Panc1 (cell line): ENCODE measurements around the gene IL18. TPM values are rescaled to one million over a fixed set of nuclear protein-coding genes. Genes with fewer than 3 reads are reported as not detected.

Experiments used
- ATAC-seq: fragments of 200-7000 bp; cut with Tn5 transposase; 2 replicates; pipeline ENCODE4 v1.9.1; 2020; ENCODE audit warnings: mild to moderate bottlenecking, moderate library complexity
- BruUV-seq: library from RNA; stranded (reverse); fragments of 400-500 nt; replicated peaks from 2 replicates; lab custom pipeline; 2021; lab: Mats Ljungman, UMichigan
- CTCF ChIA-PET: fragments of 300-600 bp; sonication (Branson Sonifier 250); formaldehyde crosslinking; loops from one replicate; lab custom pipeline; 2022; ENCODE audit warnings: antibody characterized with exemption; lab: Charles Lee
- POLR2A ChIA-PET: fragments of 300-600 bp; sonication (Branson Sonifier 250); formaldehyde crosslinking; loops from one replicate; lab custom pipeline; 2022; ENCODE audit warnings: antibody characterized with exemption; lab: Charles Lee
- DNase-seq: peaks from one replicate; pipeline ENCODE4 v3.0.0-alpha.2; 2010; ENCODE audit warnings: low read depth, low spot score
- H3K27ac ChIP-seq: 2 replicates; pipeline ENCODE4 v1.5.1; 2011; ENCODE audit warnings: mild to moderate bottlenecking, low read length, inconsistent platforms
- H3K27me3 ChIP-seq: fragments of 200-500 bp; sonication (Bioruptor generic); 2 replicates; pipeline ENCODE4 v1.6.0; 2014; ENCODE audit warnings: low read length, inconsistent platforms; ENCODE audit not compliant: control insufficient read depth, insufficient read depth
- H3K36me3 ChIP-seq: fragments of 200-500 bp; sonication (Bioruptor generic); 2 replicates; pipeline ENCODE4 v1.5.1; 2014; ENCODE audit warnings: inconsistent platforms, mild to moderate bottlenecking, low read length, moderate library complexity; ENCODE audit not compliant: control insufficient read depth, insufficient read depth
- H3K4me1 ChIP-seq: 2 replicates; pipeline ENCODE4 v1.5.1; 2011; ENCODE audit warnings: inconsistent platforms, mild to moderate bottlenecking, low read length, moderate library complexity; ENCODE audit not compliant: control insufficient read depth, insufficient read depth
- H3K4me3 ChIP-seq, 2 experiments: 2 replicates each; pipeline ENCODE4 v1.5.1; 2011 to 2012; ENCODE audit warnings: low read depth in 2 of 2, low read length in 2 of 2, mild to moderate bottlenecking in 2 of 2, inconsistent platforms in 1 of 2, moderate library complexity in 1 of 2
- H3K9me3 ChIP-seq: fragments of 200-500 bp; sonication (Bioruptor generic); 2 replicates; pipeline ENCODE4 v1.5.1; 2014; ENCODE audit warnings: low read depth, mild to moderate bottlenecking, inconsistent platforms, low read length, moderate library complexity; ENCODE audit not compliant: control insufficient read depth, insufficient read depth
- CTCF ChIP-seq: fragments of 450-650 bp; IDR thresholded peaks from 2 replicates; pipeline ENCODE4 v1.5.1; 2017; ENCODE audit warnings: mild to moderate bottlenecking
- POLR2AphosphoS5 ChIP-seq: IDR thresholded peaks from 2 replicates; pipeline ENCODE4 v1.6.1; 2012; ENCODE audit warnings: mild to moderate bottlenecking, low read depth, low read length, moderate library complexity
- REST ChIP-seq, 2 experiments: IDR thresholded peaks; 2 replicates each; pipeline ENCODE4 v1.6.1; 2011 to 2012; ENCODE audit warnings: low read depth in 2 of 2, control low read depth in 1 of 2, low read length in 1 of 2, mild to moderate bottlenecking in 1 of 2, moderate library complexity in 1 of 2; ENCODE audit not compliant: insufficient read depth in 1 of 2
- SIN3A ChIP-seq: IDR thresholded peaks from 2 replicates; pipeline ENCODE4 v1.6.1; 2012; ENCODE audit warnings: low read depth, mild to moderate bottlenecking, low read length, moderate library complexity, borderline replicate concordance; ENCODE audit not compliant: insufficient read depth
- TCF7L2 ChIP-seq: IDR thresholded peaks from 2 replicates; pipeline ENCODE4 v1.6.1; 2011; ENCODE audit warnings: mild to moderate bottlenecking, low read depth, low read length, inconsistent platforms
- in situ Hi-C: cut with HindIII; loops from 2 replicates; pipeline ENCODE4 v1.10.0; 2016; ENCODE audit warnings: low sequenced_read_pairs, low pct_unique_long_range_greater_than_20kb
- intact Hi-C: fragments of 100-400 bp; cut with micrococcal nuclease; formaldehyde crosslinking; loops from one replicate; pipeline ENCODE4 v1.10.0; 2022; ENCODE audit not compliant: unreplicated experiment
- total RNA-seq: library from RNA; stranded (reverse); gene quantifications from one replicate; pipeline ENCODE4 v1.2.1, GENCODE V29; 2021; ENCODE audit not compliant: unreplicated experiment

IL18 gene
- total RNA-seq, 1 experiment from 2014 or later: 22.5 TPM

- Histone ChIP-seq H3K9me3 (no peaks in the 10 kb centered on the region), H3K27me3 (no peaks in the 10 kb centered on the region), H3K4me1 (peaks cover 25% of the 10 kb centered on the region), H3K4me3 (no peak overlapping the region), H3K27ac (no peak overlapping the region; the same call in 1 of the 2 replicates), H3K36me3 (no peaks in the 10 kb centered on the region)
- intact Hi-C loops: no loop called here
- BruUV-seq: no TSS peak
- TF ChIP-seq SIN3A (no peak), POLR2AphosphoS5 (no peak), CTCF (no peak)
- ATAC-seq: no peak
- POLR2A ChIA-PET: interaction anchor here (0.7 kb wide), 1 partner anchor 34 kb away, joined by 4 read pairs; no protein-coding TSS in a partner anchor
- in situ Hi-C loops: no loop called here
- no peak for DNase-seq
- CTCF ChIA-PET: no interaction called here
These were observed 2.7 kb upstream of the IL18 start for GRCh38 chr11:112166562-112166961.

- BruUV-seq: no TSS peak
These were observed 1.2 kb upstream of the IL18 start for GRCh38 chr11:112165049-112165448.

More at GRCh38 chr11:112165049-112165448, 1.2 kb upstream of the IL18 start:
- in situ Hi-C loops: no loop called here
- POLR2A ChIA-PET: no interaction called here
- ATAC-seq (no peak), DNase-seq (no peak)
- intact Hi-C loops: no loop called here
- CTCF ChIA-PET: no interaction called here
- no peaks in the 10 kb centered on the region for H3K36me3 ChIP-seq
- no peaks in the 10 kb centered on the region for H3K27me3 ChIP-seq
- H3K4me1 ChIP-seq: peaks cover 34% of the 10 kb centered on the region
- peak overlapping the region; percentile 79; the same call in 1 of the 2 replicates for H3K27ac ChIP-seq
- TF ChIP-seq TCF7L2: no peak
- TF ChIP-seq POLR2AphosphoS5: no peak
- no peak for TF ChIP-seq REST (IDR thresholded peaks at IDR 0.05; ENCODE audit: insufficient read depth in 1 of 2, low read depth in 2 of 2, low read length in 1 of 2)
- no peak for TF ChIP-seq SIN3A
- no peak for TF ChIP-seq CTCF
- no peaks in the 10 kb centered on the region for H3K9me3 ChIP-seq
- H3K4me3 ChIP-seq: no peak overlapping the region
